ENCODE measurements around the gene GMCL1. TPM values are rescaled to one million over a fixed set of nuclear protein-coding genes. Genes with fewer than 3 reads are reported as not detected.

The GMCL1 gene
- total RNA-seq, 1 experiment from 2014 or later: 21.6 TPM

- Mint-ChIP-seq H3K27ac (no peak overlapping the region), H3K4me1 (no peaks in the 10 kb centered on the region), H3K27me3 (ENCODE audit: low read depth) (no peaks in the 10 kb centered on the region), H3K4me3 (no peak overlapping the region), H3K9me3 (no peaks in the 10 kb centered on the region), H3K36me3 (no peaks in the 10 kb centered on the region; the same call in 1 of the 2 replicates)
- TF ChIP-seq, protein P1, sequence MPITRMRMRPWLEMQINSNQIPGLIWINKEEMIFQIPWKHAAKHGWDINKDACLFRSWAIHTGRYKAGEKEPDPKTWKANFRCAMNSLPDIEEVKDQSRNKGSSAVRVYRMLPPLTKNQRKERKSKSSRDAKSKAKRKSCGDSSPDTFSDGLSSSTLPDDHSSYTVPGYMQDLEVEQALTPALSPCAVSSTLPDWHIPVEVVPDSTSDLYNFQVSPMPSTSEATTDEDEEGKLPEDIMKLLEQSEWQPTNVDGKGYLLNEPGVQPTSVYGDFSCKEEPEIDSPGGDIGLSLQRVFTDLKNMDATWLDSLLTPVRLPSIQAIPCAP (CRISPR knock-in tag; IDR thresholded peaks at IDR 0.05): no peak
- TF ChIP-seq RORB (CRISPR knock-in tag; IDR thresholded peaks at IDR 0.05): no peak
- TF ChIP-seq PRRX2 (CRISPR knock-in tag; IDR thresholded peaks at IDR 0.05): no peak
- TF ChIP-seq, protein P2, sequence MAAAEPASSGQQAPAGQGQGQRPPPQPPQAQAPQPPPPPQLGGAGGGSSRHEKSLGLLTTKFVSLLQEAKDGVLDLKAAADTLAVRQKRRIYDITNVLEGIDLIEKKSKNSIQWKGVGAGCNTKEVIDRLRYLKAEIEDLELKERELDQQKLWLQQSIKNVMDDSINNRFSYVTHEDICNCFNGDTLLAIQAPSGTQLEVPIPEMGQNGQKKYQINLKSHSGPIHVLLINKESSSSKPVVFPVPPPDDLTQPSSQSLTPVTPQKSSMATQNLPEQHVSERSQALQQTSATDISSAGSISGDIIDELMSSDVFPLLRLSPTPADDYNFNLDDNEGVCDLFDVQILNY (CRISPR knock-in tag; IDR thresholded peaks at IDR 0.05): no peak
- TF ChIP-seq TEAD4 (CRISPR knock-in tag; IDR thresholded peaks at IDR 0.05): no peak
- no peak for TF ChIP-seq ZBTB21 (CRISPR knock-in tag; IDR thresholded peaks at IDR 0.05; ENCODE audit: borderline replicate concordance)
- no peak for TF ChIP-seq CDX4 (CRISPR knock-in tag; IDR thresholded peaks at IDR 0.05; ENCODE audit: borderline replicate concordance)
- TF ChIP-seq ZNF263 (CRISPR knock-in tag; IDR thresholded peaks at IDR 0.05; ENCODE audit: low read depth): no peak
- no peak for TF ChIP-seq CBFB (CRISPR knock-in tag; IDR thresholded peaks at IDR 0.05; ENCODE audit: low read depth)
- TF ChIP-seq, protein P3, sequence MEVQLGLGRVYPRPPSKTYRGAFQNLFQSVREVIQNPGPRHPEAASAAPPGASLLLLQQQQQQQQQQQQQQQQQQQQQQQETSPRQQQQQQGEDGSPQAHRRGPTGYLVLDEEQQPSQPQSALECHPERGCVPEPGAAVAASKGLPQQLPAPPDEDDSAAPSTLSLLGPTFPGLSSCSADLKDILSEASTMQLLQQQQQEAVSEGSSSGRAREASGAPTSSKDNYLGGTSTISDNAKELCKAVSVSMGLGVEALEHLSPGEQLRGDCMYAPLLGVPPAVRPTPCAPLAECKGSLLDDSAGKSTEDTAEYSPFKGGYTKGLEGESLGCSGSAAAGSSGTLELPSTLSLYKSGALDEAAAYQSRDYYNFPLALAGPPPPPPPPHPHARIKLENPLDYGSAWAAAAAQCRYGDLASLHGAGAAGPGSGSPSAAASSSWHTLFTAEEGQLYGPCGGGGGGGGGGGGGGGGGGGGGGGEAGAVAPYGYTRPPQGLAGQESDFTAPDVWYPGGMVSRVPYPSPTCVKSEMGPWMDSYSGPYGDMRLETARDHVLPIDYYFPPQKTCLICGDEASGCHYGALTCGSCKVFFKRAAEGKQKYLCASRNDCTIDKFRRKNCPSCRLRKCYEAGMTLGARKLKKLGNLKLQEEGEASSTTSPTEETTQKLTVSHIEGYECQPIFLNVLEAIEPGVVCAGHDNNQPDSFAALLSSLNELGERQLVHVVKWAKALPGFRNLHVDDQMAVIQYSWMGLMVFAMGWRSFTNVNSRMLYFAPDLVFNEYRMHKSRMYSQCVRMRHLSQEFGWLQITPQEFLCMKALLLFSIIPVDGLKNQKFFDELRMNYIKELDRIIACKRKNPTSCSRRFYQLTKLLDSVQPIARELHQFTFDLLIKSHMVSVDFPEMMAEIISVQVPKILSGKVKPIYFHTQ (CRISPR knock-in tag; IDR thresholded peaks at IDR 0.05): no peak
- TF ChIP-seq ZNF138 (CRISPR knock-in tag; conservative IDR thresholded peaks at IDR 0.05): no peak
- TF ChIP-seq TEAD1 (CRISPR knock-in tag; IDR thresholded peaks at IDR 0.05): no peak
- TF ChIP-seq ZNF281 (CRISPR knock-in tag; IDR thresholded peaks at IDR 0.05): no peak
- POLR2A ChIA-PET: no interaction called here
- no peak for ATAC-seq
- CTCF ChIA-PET: interaction anchor here (1.2 kb wide), 1 partner anchor 9 kb away, joined by 4 read pairs; no protein-coding TSS in a partner anchor
- DNase-seq (ENCODE audit: low spot score): no peak
Observed at GRCh38 chr2:69807821-69808540, 21.5 kb upstream of the GMCL1 start.

GRCh38 chr2:69810550-69810949 is 18.9 kb upstream of the GMCL1 start:
- ChIA-PET CTCF (interaction anchor here (1.3 to 14.0 kb wide), 2 partner anchors 86 to 504 kb away, joined by 3 to 461 read pairs; no protein-coding TSS in a partner anchor), POLR2A (no interaction called here)
- Mint-ChIP-seq H3K4me1 (peaks cover 2% of the 10 kb centered on the region; the same call in 1 of the 2 replicates), H3K36me3 (no peaks in the 10 kb centered on the region), H3K27me3 (ENCODE audit: low read depth) (no peaks in the 10 kb centered on the region), H3K9me3 (no peaks in the 10 kb centered on the region), H3K4me3 (no peak overlapping the region), H3K27ac (no peak overlapping the region)
- DNase-seq (ENCODE audit: low spot score): no peak
- no peak for ATAC-seq
- TF ChIP-seq ZBTB21 (CRISPR knock-in tag; IDR thresholded peaks at IDR 0.05; ENCODE audit: borderline replicate concordance) (no peak), SMAD4 (CRISPR knock-in tag; IDR thresholded peaks at IDR 0.05) (no peak), AFF4 (CRISPR knock-in tag; IDR thresholded peaks at IDR 0.05; ENCODE audit: borderline replicate concordance) (no peak), TCF7 (CRISPR knock-in tag; IDR thresholded peaks at IDR 0.05; ENCODE audit: low read depth) (no peak), RORB (CRISPR knock-in tag; IDR thresholded peaks at IDR 0.05) (no peak), NR2C2 (CRISPR knock-in tag; IDR thresholded peaks at IDR 0.05) (no peak), ERG (CRISPR knock-in tag; IDR thresholded peaks at IDR 0.05) (no peak), NFYB (CRISPR knock-in tag; conservative IDR thresholded peaks at IDR 0.05; ENCODE audit: low read depth) (no peak)
